Kidney (tissue), 14 donors: ENCODE results near the gene EXPH5. TPM values are rescaled to one million over a fixed set of nuclear protein-coding genes. Genes with fewer than 3 reads are reported as not detected.

Experiments used
- DNase-seq, 5 donors: peaks; one replicate each; pipeline ENCODE4 v3.0.0-alpha.2; 2013 to 2020
- FAIRE-seq: peaks from 2 replicates; lab custom pipeline; 2012; peaks lifted over from hg19 to GRCh38; lab: Jason Lieb, UNC
- H3K27ac ChIP-seq, 2 donors: one replicate each; pipeline ENCODE4 v1.7.0; 2013; ENCODE audit warnings: low read depth in 2 of 2, low read length in 2 of 2, inconsistent platforms in 1 of 2
- H3K27me3 ChIP-seq: one replicate; pipeline ENCODE4 v1.7.1; 2013; ENCODE audit warnings: low read length, inconsistent platforms; ENCODE audit not compliant: control insufficient read depth, insufficient read depth
- H3K36me3 ChIP-seq, 3 donors: one replicate each; pipeline versions ENCODE4 v1.7.0 to v1.7.1; 2013; ENCODE audit warnings: low read length in 3 of 3, control low read depth in 1 of 3, inconsistent platforms in 1 of 3; ENCODE audit not compliant: insufficient read depth in 3 of 3, control insufficient read depth in 2 of 3
- H3K4me1 ChIP-seq, 3 donors: one replicate each; pipeline versions ENCODE4 v1.7.0 to v1.7.1; 2013; ENCODE audit warnings: low read length in 3 of 3, inconsistent platforms in 1 of 3, low read depth in 1 of 3; ENCODE audit not compliant: control insufficient read depth in 2 of 3, insufficient read depth in 2 of 3
- H3K4me3 ChIP-seq, 3 donors: one replicate each; pipeline versions ENCODE4 v1.7.0 to v1.8.1; 2013; ENCODE audit warnings: low read length in 3 of 3, control low read depth in 1 of 3, inconsistent platforms in 1 of 3
- H3K9ac ChIP-seq, 3 donors: one replicate each; pipeline versions ENCODE4 v1.7.0 to v1.7.1; 2013; ENCODE audit warnings: low read length in 3 of 3, control low read depth in 1 of 3, inconsistent platforms in 1 of 3
- H3K9me3 ChIP-seq, 3 donors: one replicate each; pipeline versions ENCODE4 v1.7.0 to v1.7.1; 2013; ENCODE audit warnings: low read length in 3 of 3, control low read depth in 1 of 3, inconsistent platforms in 1 of 3; ENCODE audit not compliant: control insufficient read depth in 2 of 3, insufficient read depth in 1 of 3
- CTCF ChIP-seq: IDR thresholded peaks from 3 replicates; pipeline ENCODE4 v1.5.1; 2012; ENCODE audit warnings: mild to moderate bottlenecking, moderate library complexity, borderline replicate concordance; ENCODE audit not compliant: insufficient read depth; ENCODE audit errors: extremely low read depth
- intact Hi-C: fragments of 100-400 bp; cut with DNase I; formaldehyde crosslinking; loops from one replicate; pipeline ENCODE4 v1.11.1; 2022
- polyA plus RNA-seq: library from polyadenylated mRNA; stranded (reverse); fragments of 350-450 nt; fragmentation: Illumina TruSeq; extraction: RNeasy Lipid Tissue Mini Kit (QIAGEN cat#74804); gene quantifications from one replicate; pipeline ENCODE4 v1.2.3, GENCODE V29; 2014; ENCODE audit warnings: low read depth, low replicate concordance; ENCODE audit not compliant: insufficient read depth
- total RNA-seq: library from RNA; stranded (reverse); fragmentation: NEBNext Ultra II Directional; extraction: Animal tissue kit (Norgen Biotek cat#: 25700); gene quantifications from one replicate; pipeline ENCODE4 v1.2.1, GENCODE V29; 2021
- donor health status: control.
- donor health status: control.
- donor health status: control.
- donor health status: control.
- donor health status: control.
- donor health status: DM: yes; HTN: yes; CAD: no.
- donor health status: Normal renal cell carcinoma (clear cell type).

Gene EXPH5
- total and polyA plus RNA-seq, 2 donors from 2014 or later = 2.2 to 9.5 TPM

- FAIRE-seq = no peak
- TF ChIP-seq CTCF = no peak
- DNase-seq = no peak
Observed at GRCh38 chr11:108568195-108568858, 25.2 kb downstream of the EXPH5 start.

GRCh38 chr11:108565653-108566052, 27.9 kb downstream of the EXPH5 start:
- no peaks in the 10 kb centered on the region for H3K27me3 ChIP-seq
- TF ChIP-seq CTCF = no peak
- no peaks in the 10 kb centered on the region for H3K36me3 ChIP-seq
- H3K9ac ChIP-seq = no peak overlapping the region
- DNase-seq (no peak), FAIRE-seq (no peak)
- intact Hi-C loops = no loop called here
- no peak overlapping the region for H3K4me3 ChIP-seq
- no peaks in the 10 kb centered on the region for H3K9me3 ChIP-seq
- H3K4me1 ChIP-seq = peaks cover 0 to 4% (median 0%) of the 10 kb centered on the region in 3 donors
- H3K27ac ChIP-seq = no peak overlapping the region

More at GRCh38 chr11:108568195-108568858, 25.2 kb downstream of the EXPH5 start:
- Histone ChIP-seq H3K9me3 (no peaks in the 10 kb centered on the region), H3K36me3 (no peaks in the 10 kb centered on the region), H3K27me3 (no peaks in the 10 kb centered on the region), H3K27ac (no peak overlapping the region), H3K4me1 (peaks cover 0 to 4% (median 0%) of the 10 kb centered on the region in 3 donors), H3K9ac (no peak overlapping the region), H3K4me3 (no peak overlapping the region)
- intact Hi-C loops = no loop called here

- TF ChIP-seq CTCF = no peak
- no peaks in the 10 kb centered on the region for H3K27me3 ChIP-seq
- FAIRE-seq = no peak
- no peaks in the 10 kb centered on the region for H3K36me3 ChIP-seq
- no peak overlapping the region for H3K9ac ChIP-seq
- intact Hi-C loops = no loop called here
- peaks cover 0 to 12% (median 3%) of the 10 kb centered on the region in 3 donors for H3K4me1 ChIP-seq
- no peak overlapping the region for H3K4me3 ChIP-seq
- H3K9me3 ChIP-seq = no peaks in the 10 kb centered on the region
- H3K27ac ChIP-seq = no peak overlapping the region
- DNase-seq = no peak
Observed at GRCh38 chr11:108562746-108563581, 30.6 kb downstream of the EXPH5 start.
